B cell (primary cell): ENCODE measurements around the gene THUMPD2. TPM values are rescaled to one million over a fixed set of nuclear protein-coding genes. Genes with fewer than 3 reads are reported as not detected.

ENCODE experiments used
- ATAC-seq: fragments of 200-7000 bp; cut with Tn5 transposase; one replicate; pipeline ENCODE4 v1.10.0; 2021; ENCODE audit warnings: low read depth, mild to moderate bottlenecking, moderate number of reproducible peaks, moderate library complexity
- CTCF ChIA-PET: fragments of 350-600 bp; sonication (Branson Sonifier 250); formaldehyde crosslinking; loops from one replicate; lab custom pipeline; 2021; ENCODE audit warnings: antibody characterized with exemption, inconsistent platforms; lab: Charles Lee
- POLR2A ChIA-PET: fragments of 350-600 bp; sonication (Branson Sonifier 250); formaldehyde crosslinking; loops from one replicate; lab custom pipeline; 2021; ENCODE audit warnings: antibody characterized with exemption; lab: Charles Lee
- DNase-seq: peaks from one replicate; pipeline ENCODE4 v3.0.0; 2013
- H2AFZ ChIP-seq: 2 replicates; pipeline ENCODE4 v1.6.1; 2012; ENCODE audit warnings: mild to moderate bottlenecking, low read depth, low read length; ENCODE audit not compliant: insufficient read depth, poor library complexity, severe bottlenecking
- H3K27ac ChIP-seq, 2 donors: 1 replicate in 1 of 2; 2 replicates in 1 of 2; pipeline ENCODE4 v1.5.1; 2012 to 2013; ENCODE audit warnings: low read length in 2 of 2, mild to moderate bottlenecking in 2 of 2, moderate library complexity in 1 of 2
- H3K27me3 ChIP-seq, 4 experiments: fragments of 200-600 bp in 1 of 4; sonication (generic) in 1 of 4; replicated peaks in 1 of 4; 1 replicate in 2 of 4; 2 replicates in 2 of 4; pipeline versions ENCODE4 v1.6.1 to v1.7.0; 2013 to 2016; ENCODE audit warnings: low read length in 3 of 4, mild to moderate bottlenecking in 2 of 4, mixed read lengths in 1 of 4, moderate library complexity in 1 of 4; ENCODE audit not compliant: insufficient read depth in 4 of 4, control insufficient read depth in 3 of 4; ENCODE audit errors: control extremely low read depth in 1 of 4
- H3K36me3 ChIP-seq, 2 experiments: replicated peaks in 1 of 2; 1 replicate in 1 of 2; 2 replicates in 1 of 2; pipeline versions ENCODE4 v1.6.1 to v1.7.1; 2013; ENCODE audit warnings: low read length in 1 of 2; ENCODE audit not compliant: insufficient read depth in 2 of 2, control insufficient read depth in 1 of 2; ENCODE audit errors: control extremely low read depth in 1 of 2, extremely low read depth in 1 of 2
- H3K4me1 ChIP-seq, 2 donors: fragments of 200-600 bp in 1 of 2; sonication (generic) in 1 of 2; 1 replicate in 1 of 2; 2 replicates in 1 of 2; pipeline versions ENCODE4 v1.5.1 to v1.6.1; 2013 to 2017; ENCODE audit warnings: low read length in 2 of 2; ENCODE audit not compliant: control insufficient read depth in 2 of 2, insufficient read depth in 2 of 2
- H3K4me2 ChIP-seq: replicated peaks from 2 replicates; pipeline ENCODE3; 2012; ENCODE audit warnings: mild to moderate bottlenecking, low read depth, low read length; ENCODE audit not compliant: poor library complexity, severe bottlenecking
- H3K4me3 ChIP-seq, 5 experiments: fragments of 200-600 bp in 1 of 5; sonication (generic) in 1 of 5; 1 replicate in 3 of 5; 2 replicates in 2 of 5; pipeline versions ENCODE4 v1.5.1 to v1.7.0; 2011 to 2016; ENCODE audit warnings: low read length in 4 of 5, mild to moderate bottlenecking in 4 of 5, low read depth in 2 of 5, control low read depth in 1 of 5, moderate library complexity in 1 of 5; ENCODE audit not compliant: insufficient read depth in 1 of 5; ENCODE audit errors: control extremely low read depth in 1 of 5, extremely low read depth in 1 of 5
- H3K79me2 ChIP-seq: fragments of 200-600 bp; sonication (generic); one replicate; pipeline ENCODE4 v1.6.0; 2016; ENCODE audit warnings: low read length; ENCODE audit not compliant: control insufficient read depth, insufficient read depth
- H3K9ac ChIP-seq: fragments of 200-600 bp; sonication (generic); 2 replicates; pipeline ENCODE4 v1.6.1; 2017; ENCODE audit warnings: mild to moderate bottlenecking, low read length, moderate library complexity
- H3K9me3 ChIP-seq, 3 donors: one replicate each; pipeline versions ENCODE4 v1.6.1 to v1.7.1; 2013; ENCODE audit warnings: low read length in 2 of 3; ENCODE audit not compliant: control insufficient read depth in 2 of 3, insufficient read depth in 1 of 3; ENCODE audit errors: control extremely low read depth in 1 of 3
- H4K20me1 ChIP-seq: 2 replicates; pipeline ENCODE4 v1.6.0; 2012; ENCODE audit warnings: mild to moderate bottlenecking, low read length; ENCODE audit not compliant: insufficient read depth, control insufficient read depth, poor library complexity, severe bottlenecking
- H3K27ac Mint-ChIP-seq: one replicate; pipeline ENCODE4 v1.8.0; 2021; ENCODE audit warnings: mixed read lengths
- H3K27me3 Mint-ChIP-seq: one replicate; pipeline ENCODE4 v1.8.0; 2021; ENCODE audit warnings: mixed read lengths
- H3K4me1 Mint-ChIP-seq: one replicate; pipeline ENCODE4 v1.8.0; 2021; ENCODE audit warnings: mixed read lengths
- H3K4me3 Mint-ChIP-seq: one replicate; pipeline ENCODE4 v1.8.0; 2021; ENCODE audit warnings: mixed read lengths
- H3K9me3 Mint-ChIP-seq: one replicate; pipeline ENCODE4 v1.8.0; 2022; ENCODE audit warnings: mixed read lengths; ENCODE audit not compliant: insufficient read depth
- CTCF ChIP-seq: fragments of 200-600 bp; IDR thresholded peaks from one replicate; pipeline ENCODE4 v1.8.0; 2022; ENCODE audit warnings: antibody characterized with exemption, mild to moderate bottlenecking
- EZH2 ChIP-seq: IDR thresholded peaks from 2 replicates; pipeline ENCODE4 v1.6.1; 2012; ENCODE audit warnings: borderline replicate concordance, low read depth, mild to moderate bottlenecking, moderate library complexity, low read length; ENCODE audit not compliant: insufficient read depth, poor library complexity, severe bottlenecking
- WGBS: methylation state at CpG from one replicate; pipeline ENCODE4 v1.1.5; 2013; ENCODE audit warnings: missing lambda C conversion rate; ENCODE audit not compliant: insufficient coverage; 5-methylcytosine and 5-hydroxymethylcytosine counted together
- intact Hi-C: fragments of 100-400 bp; cut with micrococcal nuclease; formaldehyde crosslinking; loops from one replicate; pipeline ENCODE4 v1.10.0; 2022
- polyA plus RNA-seq: library from polyadenylated mRNA; depleted of rRNA; stranded (reverse); fragments of >200 nt; gene quantifications from 2 replicates; pipeline ENCODE4 v1.2.3, GENCODE V29; 2012
- total RNA-seq, 2 donors: library from RNA; stranded (reverse); fragments of 120-200 nt in 1 of 2; gene quantifications; 1 replicate in 1 of 2; 2 replicates in 1 of 2; pipeline versions ENCODE4 v1.2.3 to v1.2.4, GENCODE V29; 2013 to 2022

THUMPD2 gene
- total and polyA plus RNA-seq, 2 donors (not counting 1 experiment from before 2014, with no cell fraction given), result 11.0 to 14.8 TPM

GRCh38 chr2:39782591-39782990 is 3.5 kb upstream of the THUMPD2 start:
- Histone ChIP-seq H3K79me2 (peaks cover 21% of the 10 kb centered on the region), H4K20me1 (no peaks in the 10 kb centered on the region), H2AFZ (no peak overlapping the region), H3K36me3 (no peaks in the 10 kb centered on the region), H3K9me3 (no peaks in the 10 kb centered on the region), H3K4me3 (no peak overlapping the region), H3K27me3 (no peaks in the 10 kb centered on the region), H3K27ac (no peak overlapping the region), H3K9ac (no peak overlapping the region), H3K4me1 (peaks cover 21 to 26% of the 10 kb centered on the region in 2 donors), H3K4me2 (no peak overlapping the region)
- ATAC-seq, result no peak
- H3K27me3 Mint-ChIP-seq, result peaks cover 5% of the 10 kb centered on the region
- peaks cover 34% of the 10 kb centered on the region for H3K4me1 Mint-ChIP-seq
- ChIA-PET CTCF (no interaction called here), POLR2A (no interaction called here)
- H3K9me3 Mint-ChIP-seq, result no peaks in the 10 kb centered on the region
- WGBS, result 100% methylated on average over 2 of the region's 2 CpGs
- DNase-seq, result no peak
- H3K27ac Mint-ChIP-seq, result no peak overlapping the region
- no peak overlapping the region for H3K4me3 Mint-ChIP-seq
- TF ChIP-seq EZH2, result no peak
- no peak for TF ChIP-seq CTCF
- intact Hi-C loops, result no loop called here

GRCh38 chr2:39781697-39782096 is 2.6 kb upstream of the THUMPD2 start:
- DNase-seq, result no peak
- ChIA-PET POLR2A (no interaction called here), CTCF (interaction anchor here (1.4 kb wide), 1 partner anchor 402 kb away, joined by 3 read pairs; no protein-coding TSS in a partner anchor)
- H3K27ac ChIP-seq, result no peak overlapping the region
- H3K4me3 ChIP-seq, result no peak overlapping the region
- Mint-ChIP-seq H3K27me3 (peaks cover 5% of the 10 kb centered on the region), H3K4me3 (no peak overlapping the region), H3K9me3 (no peaks in the 10 kb centered on the region), H3K4me1 (peaks cover 41% of the 10 kb centered on the region), H3K27ac (no peak overlapping the region)
- peak overlapping the region; percentile 69 for H2AFZ ChIP-seq
- no peaks in the 10 kb centered on the region for H3K9me3 ChIP-seq
- H3K4me1 ChIP-seq, result peaks cover 26 to 27% of the 10 kb centered on the region in 2 donors
- peaks cover 30% of the 10 kb centered on the region for H3K79me2 ChIP-seq
- WGBS, result 86% methylated on average over 1 of the region's 1 CpG
- ATAC-seq, result no peak
- no peak overlapping the region for H3K4me2 ChIP-seq
- intact Hi-C loops, result no loop called here
- H3K36me3 ChIP-seq, result no peaks in the 10 kb centered on the region
- H4K20me1 ChIP-seq, result no peaks in the 10 kb centered on the region
- H3K9ac ChIP-seq, result no peak overlapping the region
- H3K27me3 ChIP-seq, result no peaks in the 10 kb centered on the region
- TF ChIP-seq CTCF (no peak), EZH2 (no peak)
